Hematopoietic multipotent progenitor cell (in vitro differentiated cells): ENCODE measurements around the gene SLAMF8. TPM values are rescaled to one million over a fixed set of nuclear protein-coding genes. Genes with fewer than 3 reads are reported as not detected.

Experiments
- DNase-seq, 3 donors: peaks; one replicate each; pipeline ENCODE4 v3.0.0-alpha.2; 2011 to 2015; ENCODE audit warnings: low read depth in 2 of 3, low spot score in 2 of 3
- total RNA-seq: library from RNA; depleted of rRNA; stranded (reverse); fragments of >200 nt; gene quantifications from one replicate; pipeline ENCODE4 v1.2.3, GENCODE V29; 2012

The SLAMF8 gene
- 0.27 TPM for total RNA-seq

- DNase-seq: peak in 2 of 3 donors; percentile 15 to 52
Observed at GRCh38 chr1:159826441-159827101, at the start of gene SLAMF8. Gene SLAMF8 (plus strand): TSS chr1:159826873. CDS start chr1:159826899, 26 bp downstream.

GRCh38 chr1:159778266-159778665 is 48.4 kb upstream of the SLAMF8 start:
- no peak for DNase-seq

- DNase-seq: no peak
Observed at GRCh38 chr1:159779403-159779851, 47.2 kb upstream of the SLAMF8 start.

- DNase-seq: peak; percentile 89 to 98 (median 97)
Observed at GRCh38 chr1:159780583-159781582, 45.8 kb upstream of the SLAMF8 start, which contains the start of gene DUSP23. Gene DUSP23 (plus strand): TSS chr1:159780962. CDS start chr1:159781101, 139 bp downstream.

GRCh38 chr1:159781992-159782391 is 44.7 kb upstream of the SLAMF8 start:
- no peak for DNase-seq

- DNase-seq: no peak
Observed at GRCh38 chr1:159783724-159784123, 42.9 kb upstream of the SLAMF8 start.

GRCh38 chr1:159786465-159786864 is 40.2 kb upstream of the SLAMF8 start:
- DNase-seq: no peak

GRCh38 chr1:159786966-159787365 is 39.7 kb upstream of the SLAMF8 start:
- DNase-seq: no peak

- peak in 2 of 3 donors; percentile 21 to 23 for DNase-seq
Observed at GRCh38 chr1:159790237-159790917, 36.3 kb upstream of the SLAMF8 start.

- peak in 1 of 3 donors; percentile 38 for DNase-seq
Observed at GRCh38 chr1:159791031-159791430, 35.6 kb upstream of the SLAMF8 start.

- DNase-seq: no peak
Observed at GRCh38 chr1:159791461-159791860, 35.2 kb upstream of the SLAMF8 start.

GRCh38 chr1:159795534-159795933 is 31.1 kb upstream of the SLAMF8 start:
- DNase-seq: no peak

GRCh38 chr1:159798893-159799292 is 27.8 kb upstream of the SLAMF8 start:
- DNase-seq: peak in 2 of 3 donors; percentile 62 to 77

- DNase-seq: no peak
Observed at GRCh38 chr1:159799446-159799985, 27.2 kb upstream of the SLAMF8 start.

GRCh38 chr1:159800177-159800930 is 26.3 kb upstream of the SLAMF8 start:
- peak in 1 of 3 donors; percentile 66 for DNase-seq

GRCh38 chr1:159802111-159802510 is 24.6 kb upstream of the SLAMF8 start, which contains the start of gene FCRL6:
Gene FCRL6 (plus strand): TSS chr1:159802360. CDS start chr1:159802425, 65 bp downstream.
- no peak for DNase-seq

GRCh38 chr1:159803956-159804689 is 22.6 kb upstream of the SLAMF8 start:
- DNase-seq: peak in 1 of 3 donors; percentile 60

- DNase-seq: no peak
Observed at GRCh38 chr1:159804924-159805323, 21.7 kb upstream of the SLAMF8 start.

GRCh38 chr1:159815926-159816325 is 10.7 kb upstream of the SLAMF8 start:
- DNase-seq: no peak
